HG03025 (cell line): ENCODE results near the gene TP53BP1.

Source experiments
- ATAC-seq: cut with Tn5 transposase; IDR thresholded peaks from one replicate; pipeline ENCODE4 v1.9.1; 2021; ENCODE audit warnings: mild to moderate bottlenecking, moderate library complexity; ENCODE audit not compliant: unreplicated experiment, low FRiP score

TP53BP1 gene

DNA sequence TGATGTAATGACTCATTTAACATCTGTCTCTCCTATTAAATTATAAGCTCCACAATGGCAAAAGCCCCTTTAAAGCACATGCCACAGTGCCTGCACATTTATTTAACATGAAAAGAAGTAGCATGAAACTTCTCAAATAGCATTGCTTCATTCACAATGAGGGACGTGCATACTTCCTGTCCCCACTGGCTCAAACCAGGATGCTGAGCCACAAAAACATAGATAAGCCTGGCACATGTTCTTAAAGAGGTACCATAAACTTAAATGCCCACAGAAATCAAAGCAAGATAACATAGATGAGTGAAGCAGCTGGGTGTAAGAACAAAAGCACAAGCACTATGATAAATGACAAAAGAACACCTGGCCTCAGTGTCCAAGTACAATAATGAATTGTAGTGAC lies 3.8 kb downstream of the TP53BP1 start:
- no peak for ATAC-seq

DNA sequence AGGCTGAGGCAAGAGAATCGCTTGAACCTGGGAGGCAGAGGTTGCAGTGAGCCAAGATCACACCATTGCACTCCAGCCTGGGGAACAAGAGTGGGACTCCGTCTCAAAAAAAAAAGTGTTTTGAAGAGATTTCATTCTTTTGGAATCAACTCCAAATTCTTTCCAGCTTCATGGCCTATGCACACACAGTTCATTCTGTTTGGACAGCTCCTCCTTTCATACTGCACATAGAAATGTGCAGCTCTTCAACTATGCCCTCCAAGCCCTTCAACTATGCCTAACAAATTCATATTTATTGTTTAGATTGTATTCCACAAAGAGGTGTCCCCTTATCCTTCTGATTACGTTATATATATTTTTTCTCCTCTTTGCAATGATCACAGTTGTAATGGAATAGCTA lies 4.2 kb downstream of the TP53BP1 start:
- ATAC-seq = no peak

- no peak for ATAC-seq
Measured at GRCh38 chr15:43487271-43487895, 5.6 kb downstream of the TP53BP1 start.

GRCh38 chr15:43484455-43484854 lies 8.5 kb downstream of the TP53BP1 start:
- no peak for ATAC-seq

DNA sequence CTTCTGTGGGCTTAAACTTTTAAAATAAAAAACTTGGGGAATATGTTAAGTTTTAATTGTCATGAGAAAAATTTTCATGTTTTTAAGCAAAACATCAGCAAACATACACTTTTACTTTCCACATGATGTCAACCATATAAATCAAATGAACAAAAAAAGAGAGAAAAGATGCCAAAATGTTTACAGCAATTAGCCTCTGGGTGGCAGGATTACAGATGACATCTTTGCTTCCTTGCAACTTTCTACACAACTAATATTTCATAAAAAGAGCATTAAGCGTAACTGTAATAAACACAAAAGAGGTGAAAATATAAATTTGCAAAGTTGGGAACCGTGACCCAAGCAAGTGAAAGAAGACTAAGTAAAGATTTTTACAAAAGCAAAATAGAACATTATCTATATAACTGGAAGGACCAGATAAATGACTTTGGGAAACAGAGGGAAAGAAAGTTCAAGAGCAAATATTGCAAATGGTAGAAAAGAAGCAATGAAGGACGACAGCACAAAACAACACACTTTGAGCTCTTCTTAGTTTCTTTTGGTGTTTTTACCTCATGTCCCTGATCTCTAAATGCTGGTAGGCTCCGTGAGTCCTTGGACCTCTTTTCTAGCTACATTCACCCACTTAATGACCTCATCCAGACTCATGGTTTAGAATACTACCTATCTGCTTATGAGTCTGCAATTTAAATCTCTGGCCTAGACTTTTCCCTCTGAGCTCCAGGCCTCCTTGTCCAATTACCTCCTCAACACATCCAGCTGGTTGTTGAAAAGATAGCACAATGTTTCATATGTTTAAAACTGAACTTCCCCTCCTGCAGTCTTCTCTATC lies 9.4 kb downstream of the TP53BP1 start:
- ATAC-seq = no peak

GRCh38 chr15:43473885-43474284 lies 19.1 kb downstream of the TP53BP1 start:
- no peak for ATAC-seq

- no peak for ATAC-seq
Measured at GRCh38 chr15:43471975-43472374, 21.0 kb downstream of the TP53BP1 start.

GRCh38 chr15:43469867-43470266 lies 23.1 kb downstream of the TP53BP1 start:
- ATAC-seq = no peak

GRCh38 chr15:43465100-43465499 lies 27.9 kb downstream of the TP53BP1 start:
- ATAC-seq = no peak

DNA sequence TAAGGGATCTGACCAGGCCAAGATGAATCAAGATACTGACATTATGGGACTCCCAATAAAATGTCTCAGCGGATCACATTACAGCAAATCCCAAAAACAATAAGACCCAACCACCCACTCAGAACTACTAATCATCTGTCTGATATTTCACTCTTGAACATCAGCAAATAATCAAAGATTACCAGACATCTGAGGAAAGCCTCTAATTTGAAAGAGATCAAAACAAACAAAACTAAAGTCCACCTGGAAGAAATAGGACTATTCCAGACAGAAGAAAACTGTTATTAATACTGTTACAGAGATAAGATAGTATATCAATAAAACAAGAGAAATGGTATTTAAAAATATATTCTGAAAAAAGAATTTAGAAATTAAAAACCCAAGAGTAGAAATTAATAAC lies 29.0 kb downstream of the TP53BP1 start:
- no peak for ATAC-seq

DNA sequence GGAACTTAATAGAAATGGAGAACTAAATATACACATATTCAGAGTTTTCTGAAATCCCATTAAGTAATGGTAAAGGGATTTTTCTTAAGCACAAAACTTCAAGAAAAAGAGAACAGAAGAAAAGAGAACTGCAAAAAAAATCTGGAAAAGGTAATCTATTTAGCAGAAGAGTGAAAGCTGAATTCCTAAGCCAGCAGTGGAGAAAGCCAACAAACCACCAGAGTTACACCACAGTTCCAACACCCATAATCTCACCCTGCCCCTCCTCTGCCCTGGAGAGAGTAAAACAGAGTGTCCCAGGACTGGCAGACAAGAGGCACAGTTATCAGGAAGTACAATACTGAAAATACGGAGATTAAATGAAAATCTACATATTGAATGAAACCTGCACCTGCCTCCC lies 29.4 kb downstream of the TP53BP1 start:
- no peak for ATAC-seq

DNA sequence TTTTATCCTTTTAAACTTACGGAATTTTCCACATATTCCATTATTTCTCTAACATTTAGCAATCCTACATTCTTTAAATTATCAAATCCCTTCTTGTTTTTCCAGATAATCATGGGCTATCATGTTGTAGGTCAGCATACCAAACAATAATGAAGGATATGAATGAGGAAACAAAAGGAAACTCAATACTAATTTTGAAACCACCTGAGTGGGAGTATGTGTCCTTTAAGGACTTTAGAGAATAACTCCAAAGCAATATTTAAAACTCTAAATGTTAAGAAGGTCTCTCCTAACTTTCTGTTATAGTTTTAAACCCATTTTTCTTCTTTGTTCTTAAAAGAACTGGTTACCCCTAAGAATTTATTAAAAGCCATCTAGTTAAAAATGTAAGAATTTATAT lies 43.0 kb downstream of the TP53BP1 start:
- no peak for ATAC-seq

DNA sequence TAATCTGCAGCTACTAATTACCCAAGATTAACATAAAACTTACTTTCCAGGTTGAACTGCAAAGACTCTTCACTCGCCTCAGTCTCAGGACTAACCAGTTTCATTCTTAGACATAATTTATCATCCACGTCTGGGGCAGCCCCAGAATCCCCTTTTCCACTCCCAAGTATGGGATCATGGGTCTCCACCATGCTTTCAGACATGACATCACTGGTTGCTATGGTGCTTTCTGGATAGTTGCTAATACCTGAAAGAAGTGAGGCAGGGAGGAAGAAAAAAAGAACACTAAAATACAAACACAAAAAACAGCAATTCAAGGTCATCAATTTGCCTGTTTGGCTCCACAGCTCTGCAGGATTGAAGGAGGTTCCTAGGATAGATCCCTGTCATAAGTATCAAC lies 46.6 kb downstream of the TP53BP1 start:
- no peak for ATAC-seq

DNA sequence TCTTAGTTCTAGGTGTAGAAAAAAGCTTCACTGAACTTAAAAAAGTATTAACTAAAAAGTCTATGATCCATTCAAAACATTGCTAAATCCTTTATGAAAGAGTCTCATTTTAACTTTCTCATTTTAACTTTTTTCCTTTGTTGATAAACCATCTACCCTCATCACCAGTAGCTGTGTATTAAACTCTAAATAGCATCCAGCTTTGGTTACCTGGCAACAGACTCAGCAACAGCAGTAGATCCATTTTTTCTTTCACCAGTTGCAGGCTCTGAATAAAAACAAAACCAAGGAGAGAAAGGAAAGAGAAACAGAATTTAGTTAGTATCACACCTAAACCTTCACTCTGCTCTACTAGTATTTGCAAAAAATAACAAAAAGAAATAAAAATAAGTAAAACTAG lies 51.6 kb downstream of the TP53BP1 start:
- ATAC-seq = no peak

GRCh38 chr15:43440721-43441281 lies 52.2 kb downstream of the TP53BP1 start:
- no peak for ATAC-seq

DNA sequence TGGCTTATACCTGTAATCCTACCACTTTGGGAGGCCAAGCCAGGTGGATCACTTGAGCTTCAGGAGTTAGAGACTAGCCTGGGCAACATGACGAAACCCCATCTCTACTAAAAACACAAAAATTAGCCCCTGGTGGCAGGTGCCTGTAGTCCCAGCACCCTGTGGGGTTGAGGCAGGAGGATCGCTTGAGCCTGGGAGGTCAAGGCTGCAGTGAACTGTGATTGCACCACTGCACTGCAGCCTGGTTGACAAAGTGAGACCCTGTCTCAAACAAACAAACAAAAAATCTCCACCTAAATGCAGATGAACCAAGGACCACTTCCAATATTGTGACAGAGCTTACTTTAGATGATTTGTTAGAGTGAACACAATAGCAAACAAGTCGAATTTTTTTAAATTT lies 53.7 kb downstream of the TP53BP1 start:
- ATAC-seq = no peak

GRCh38 chr15:43436395-43436794 lies 56.6 kb downstream of the TP53BP1 start:
- no peak for ATAC-seq

DNA sequence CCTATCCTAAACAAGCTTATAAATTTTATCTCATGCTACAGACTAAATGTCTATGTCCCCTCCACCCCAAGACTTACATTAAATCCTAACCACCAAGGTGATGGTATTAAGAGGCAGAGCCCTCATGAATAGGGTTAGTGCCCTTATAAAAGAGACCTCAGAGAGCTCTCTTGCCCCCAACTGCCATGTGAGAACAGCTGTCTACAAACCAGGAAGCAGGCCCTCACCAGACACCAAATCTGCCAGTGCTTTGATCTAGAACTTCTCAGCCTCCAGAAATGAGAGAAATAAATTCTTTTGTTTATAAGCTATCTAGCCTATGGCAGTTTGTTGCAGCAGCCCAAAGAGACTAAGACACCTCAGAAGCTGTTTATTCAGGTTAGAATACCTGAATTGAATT lies 58.5 kb downstream of the TP53BP1 start:
- no peak for ATAC-seq

DNA sequence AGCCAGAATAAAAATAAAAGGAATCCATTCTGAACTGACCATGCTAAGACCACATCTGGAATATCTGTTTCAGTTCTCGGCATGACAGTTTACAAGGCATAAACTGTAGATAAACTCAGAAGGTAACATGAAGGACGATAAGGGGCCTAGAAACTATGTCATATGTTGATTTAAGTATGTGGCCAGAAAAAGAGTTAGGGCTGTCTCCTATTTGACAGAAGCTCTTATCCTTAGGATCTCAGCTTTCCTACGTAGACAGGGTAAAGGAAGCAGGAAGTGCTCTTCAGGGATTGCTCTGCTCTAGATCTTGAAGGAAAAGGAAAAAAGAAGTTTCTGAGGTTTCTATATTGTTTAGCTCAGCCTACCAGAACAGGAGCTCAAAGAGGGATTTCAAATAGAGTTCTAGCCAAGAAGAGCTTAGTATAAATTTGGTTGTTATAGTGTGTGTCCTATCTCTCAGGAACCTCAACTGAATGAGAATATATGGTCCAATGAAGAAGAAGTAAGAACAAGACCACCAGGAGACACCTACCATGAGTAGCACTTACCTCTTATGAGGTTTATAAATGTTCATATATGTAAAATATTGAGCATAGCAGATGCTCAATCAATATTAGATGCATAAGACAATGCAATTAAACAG lies 59.2 kb downstream of the TP53BP1 start:
- no peak for ATAC-seq

- no peak for ATAC-seq
Measured at GRCh38 chr15:43433165-43433564, 59.8 kb downstream of the TP53BP1 start.

DNA sequence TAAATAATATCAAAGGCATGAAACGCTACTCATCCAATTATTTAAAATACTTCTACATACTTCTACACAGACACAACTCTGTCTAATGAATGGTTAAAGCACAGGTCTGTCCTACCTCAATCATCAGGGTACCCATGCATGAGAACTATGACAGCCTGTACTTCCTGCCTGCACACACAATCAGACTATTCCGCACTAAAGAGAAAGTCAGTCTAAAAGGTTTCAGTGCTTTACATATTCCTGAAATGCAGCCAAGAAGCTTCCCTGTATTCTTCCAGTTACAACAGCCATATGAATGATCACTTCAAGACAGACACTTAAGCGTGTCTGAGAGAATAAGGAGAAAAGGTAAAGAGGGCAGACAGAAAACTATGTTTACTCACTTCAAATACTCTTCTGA lies 63.3 kb downstream of the TP53BP1 start:
- no peak for ATAC-seq
